Right cardiac atrium (tissue), 5 donors: ENCODE results near the gene WWP2. TPM values are rescaled to one million over a fixed set of nuclear protein-coding genes. Genes with fewer than 3 reads are reported as not detected.

Source experiments
- ATAC-seq, 2 donors: fragments of 200-7000 bp; cut with Tn5 transposase; one replicate each; pipeline versions ENCODE4 v1.8.0 to v1.9.1; 2020; ENCODE audit warnings: moderate library complexity in 2 of 2, mild to moderate bottlenecking in 1 of 2
- DNase-seq, 3 donors: peaks; one replicate each; pipeline ENCODE4 v3.0.0-alpha.2; 2020
- H3K27ac ChIP-seq: one replicate; pipeline ENCODE4 v1.5.1; 2013; ENCODE audit warnings: mild to moderate bottlenecking, low read length, control low read depth, moderate library complexity
- H3K27me3 ChIP-seq: one replicate; pipeline ENCODE4 v1.6.1; 2013; ENCODE audit not compliant: control insufficient read depth, insufficient read depth
- H3K4me1 ChIP-seq: one replicate; pipeline ENCODE4 v1.6.1; 2013; ENCODE audit warnings: low read length; ENCODE audit not compliant: control insufficient read depth, insufficient read depth
- H3K4me3 ChIP-seq: one replicate; pipeline ENCODE4 v1.5.1; 2013; ENCODE audit warnings: low read length, control low read depth
- H3K9me3 ChIP-seq: one replicate; pipeline ENCODE4 v1.6.1; 2013; ENCODE audit warnings: low read length; ENCODE audit not compliant: control insufficient read depth
- WGBS: extraction: QIAGEN DNeasy Blood & Tissue Kit; methylation state at CpG from one replicate; pipeline ENCODE4 v1.1.7; 2013; 5-methylcytosine and 5-hydroxymethylcytosine counted together
- intact Hi-C, 4 donors: fragments of 100-400 bp; cut with DNase I; formaldehyde crosslinking; loops; one replicate each; pipeline versions ENCODE4 v1.11.0 to v1.14.0; 2022 to 2023
- polyA plus RNA-seq: library from polyadenylated mRNA; stranded (reverse); fragments of 200-250 nt; gene quantifications from one replicate; pipeline ENCODE4 v1.2.3, GENCODE V29; 2013
- total RNA-seq, 4 donors: library from RNA; stranded (reverse); fragmentation: NEBNext Ultra II Directional; extraction: Animal tissue kit (Norgen Biotek cat#: 25700); gene quantifications; one replicate each; pipeline ENCODE4 v1.2.1, GENCODE V29; 2021
- donor health status: healthy with polysubstance abuse.
- donor health status: DM: no; HTN: yes; CAD: no.
- donor health status: DM: no; HTN: no; CAD: no.
- donor health status: DM: no; HTN: yes; CAD: no; lungs with severe emphysema.
- donor health status: DM: yes; HTN: yes; CAD: no.

The WWP2 gene
- total and polyA plus RNA-seq, 5 donors, result 11.0 to 24.6 (median 18.5) TPM

- Histone ChIP-seq H3K27me3 (no peaks in the 10 kb centered on the region), H3K9me3 (no peaks in the 10 kb centered on the region), H3K4me3 (no peak overlapping the region), H3K27ac (peak overlapping the region; percentile 61), H3K4me1 (peaks cover 10% of the 10 kb centered on the region)
- ATAC-seq, result peak; percentile 36 to 41
- intact Hi-C loops, result no loop called here
- DNase-seq, result no peak
- WGBS, result 53% methylated on average over 7 of the region's 7 CpGs
Observed at GRCh38 chr16:69833357-69834282, 71.5 kb downstream of the WWP2 start.

DNA sequence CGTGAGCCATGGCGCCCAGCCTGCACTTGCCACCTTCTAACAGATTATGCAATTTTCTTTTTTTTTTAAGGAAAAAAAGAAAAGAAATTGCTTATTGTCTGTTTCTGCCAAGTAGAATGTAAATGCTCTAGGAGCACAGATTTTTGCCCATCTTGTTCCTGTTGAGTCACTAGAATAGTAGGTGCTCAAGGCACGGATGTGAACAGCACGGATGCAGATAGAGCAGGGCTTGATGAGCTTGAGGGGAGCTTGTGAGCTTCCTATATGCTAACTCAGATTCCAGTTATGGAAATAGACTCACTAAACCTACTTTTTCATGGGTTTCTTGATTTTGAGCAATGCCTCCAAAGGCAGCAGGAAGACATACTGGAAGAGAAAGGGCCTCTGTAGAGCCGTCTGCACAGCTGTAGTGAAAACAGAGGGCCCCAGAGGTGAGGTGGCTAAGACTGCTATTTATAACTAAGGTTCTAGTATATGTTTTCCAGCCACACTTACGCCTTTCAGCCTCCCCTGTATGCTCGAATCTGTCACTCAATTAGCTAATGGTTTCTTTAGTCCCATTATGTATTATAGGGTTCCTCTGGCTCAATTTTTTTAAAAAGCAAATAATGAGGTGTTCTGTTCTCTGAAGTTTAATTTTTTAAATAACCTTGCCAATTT is 72.8 kb downstream of the WWP2 start:
- Histone ChIP-seq H3K27me3 (no peaks in the 10 kb centered on the region), H3K27ac (peak overlapping the region; percentile 17), H3K4me3 (no peak overlapping the region), H3K9me3 (no peaks in the 10 kb centered on the region), H3K4me1 (peaks cover 10% of the 10 kb centered on the region)
- ATAC-seq (no peak), DNase-seq (no peak)
- 77% methylated on average over 7 of the region's 7 CpGs for WGBS
- intact Hi-C loops, result no loop called here

- Histone ChIP-seq H3K27me3 (no peaks in the 10 kb centered on the region), H3K9me3 (no peaks in the 10 kb centered on the region), H3K27ac (no peak overlapping the region), H3K4me1 (peaks cover 10% of the 10 kb centered on the region), H3K4me3 (no peak overlapping the region)
- DNase-seq (no peak), ATAC-seq (no peak)
- intact Hi-C loops, result no loop called here
- 98% methylated on average over 1 of the region's 1 CpG for WGBS
Observed at GRCh38 chr16:69836257-69836656, 74.1 kb downstream of the WWP2 start.

- Histone ChIP-seq H3K9me3 (no peaks in the 10 kb centered on the region), H3K27me3 (no peaks in the 10 kb centered on the region), H3K27ac (no peak overlapping the region), H3K4me1 (peaks cover 12% of the 10 kb centered on the region), H3K4me3 (no peak overlapping the region)
- intact Hi-C loops, result no loop called here
- DNase-seq, result no peak
- WGBS, result 88% methylated on average over 5 of the region's 5 CpGs
- ATAC-seq, result no peak
Observed at GRCh38 chr16:69837380-69837779, 75.2 kb downstream of the WWP2 start.

DNA sequence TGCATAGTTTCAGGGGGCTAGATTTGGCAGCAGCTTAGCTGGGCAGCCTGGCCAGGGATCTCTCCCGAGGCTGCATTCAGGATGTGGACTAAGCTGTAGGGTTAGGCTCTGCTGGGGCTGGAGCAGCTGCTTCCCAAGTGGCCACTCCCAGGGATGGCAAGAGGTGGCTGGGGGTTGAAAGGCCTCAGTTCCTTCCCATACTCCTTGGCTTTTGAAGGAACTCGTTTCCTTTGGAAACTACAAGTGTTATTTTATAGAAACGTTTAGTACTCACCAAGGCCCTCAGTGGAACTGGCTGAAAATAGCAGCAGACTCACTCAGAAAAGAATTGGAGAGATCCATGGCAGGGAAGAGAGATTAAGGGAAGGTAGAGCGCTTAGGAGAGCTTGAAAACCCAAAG is 76.4 kb downstream of the WWP2 start:
- ATAC-seq (peak; percentile 73 to 91), DNase-seq (peak; percentile 52 to 72 (median 64))
- Histone ChIP-seq H3K4me3 (no peak overlapping the region), H3K9me3 (no peaks in the 10 kb centered on the region), H3K27me3 (no peaks in the 10 kb centered on the region), H3K27ac (peak overlapping the region; percentile 87), H3K4me1 (peaks cover 12% of the 10 kb centered on the region)
- WGBS, result 25% methylated on average over 4 of the region's 4 CpGs
- intact Hi-C loops, result no loop called here

DNA sequence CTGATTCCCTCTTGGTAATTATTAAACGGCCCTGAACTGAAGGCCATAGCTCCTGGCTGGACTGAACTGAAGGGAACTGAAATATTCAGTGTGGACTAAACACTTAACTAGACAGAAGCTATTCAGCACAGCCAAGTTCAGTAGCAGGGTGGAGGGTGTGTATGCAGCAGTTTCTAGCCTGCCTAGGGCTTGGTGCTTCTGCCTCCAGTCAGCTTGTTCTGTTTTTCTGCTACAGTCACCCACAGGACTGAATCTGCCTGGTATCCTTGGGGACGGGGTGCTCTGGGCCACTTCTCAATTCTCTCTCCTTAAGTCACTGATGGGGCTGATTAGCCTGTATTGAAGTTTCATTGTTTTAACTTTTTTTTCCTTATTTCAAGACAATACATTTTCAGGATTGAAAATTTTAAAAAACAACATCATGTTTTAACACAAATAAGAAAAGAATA is 77.1 kb downstream of the WWP2 start:
- no peaks in the 10 kb centered on the region for H3K27me3 ChIP-seq
- peak; percentile 56 to 74 for ATAC-seq
- no peak for DNase-seq
- peaks cover 6% of the 10 kb centered on the region for H3K4me1 ChIP-seq
- intact Hi-C loops, result no loop called here
- H3K9me3 ChIP-seq, result no peaks in the 10 kb centered on the region
- peak overlapping the region; percentile 83 for H3K27ac ChIP-seq
- no peak overlapping the region for H3K4me3 ChIP-seq
- 30% methylated on average over 2 of the region's 2 CpGs for WGBS

- WGBS, result 60% methylated on average over 10 of the region's 10 CpGs
- Histone ChIP-seq H3K4me1 (peaks cover 6% of the 10 kb centered on the region), H3K27me3 (no peaks in the 10 kb centered on the region), H3K27ac (peak overlapping the region; percentile 48), H3K9me3 (no peaks in the 10 kb centered on the region), H3K4me3 (no peak overlapping the region)
- intact Hi-C loops, result no loop called here
- ATAC-seq (peak; percentile 87 to 89), DNase-seq (peak in 2 of 3 donors; percentile 50 to 69)
Observed at GRCh38 chr16:69839798-69840409, 77.8 kb downstream of the WWP2 start.

DNA sequence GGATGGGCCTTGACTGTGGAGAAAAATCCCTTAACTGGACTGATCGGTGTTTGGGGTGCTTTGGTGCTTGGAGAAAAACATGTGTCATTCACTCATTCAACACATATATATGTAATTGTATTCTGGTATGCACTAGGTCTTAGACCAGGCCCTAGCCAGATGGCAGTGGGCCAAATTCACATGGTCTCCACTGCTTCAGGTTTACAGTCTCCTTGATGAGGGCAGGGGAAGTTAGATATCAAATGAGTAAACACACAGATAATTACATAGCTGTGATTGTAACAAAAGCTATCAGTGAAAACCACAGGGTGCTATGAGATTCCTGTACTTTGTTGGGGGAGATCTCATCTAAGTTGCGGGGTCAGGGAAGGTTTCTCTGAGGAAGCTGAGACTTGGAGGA is 78.8 kb downstream of the WWP2 start:
- Histone ChIP-seq H3K9me3 (no peaks in the 10 kb centered on the region), H3K4me1 (peaks cover 6% of the 10 kb centered on the region), H3K27ac (no peak overlapping the region), H3K27me3 (no peaks in the 10 kb centered on the region), H3K4me3 (no peak overlapping the region)
- intact Hi-C loops, result no loop called here
- WGBS, result 88% methylated on average over 2 of the region's 2 CpGs
- DNase-seq (no peak), ATAC-seq (peak in 1 of 2 donors; percentile 6)

DNA sequence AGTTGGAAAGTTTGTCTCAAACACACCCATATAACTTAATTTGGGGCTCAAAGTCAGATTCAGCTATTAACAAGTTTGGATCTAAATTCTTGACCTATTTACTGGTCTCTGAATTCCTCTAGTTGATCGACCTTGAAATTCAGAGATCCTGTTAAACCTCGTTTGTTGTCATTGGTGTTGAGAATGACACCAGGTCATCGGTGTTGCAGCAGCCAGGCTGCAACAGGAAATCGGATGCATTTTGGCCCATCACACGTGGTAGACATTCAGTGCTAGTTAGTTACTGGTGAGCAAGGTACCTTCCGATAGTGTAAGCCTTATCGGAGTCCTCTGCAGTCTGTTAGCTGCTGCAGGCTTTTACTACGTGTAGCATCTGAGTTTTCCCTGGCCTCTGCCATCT is 82.3 kb downstream of the WWP2 start:
- DNase-seq (no peak), ATAC-seq (no peak)
- H3K27ac ChIP-seq, result no peak overlapping the region
- 80% methylated on average over 8 of the region's 8 CpGs for WGBS
- H3K27me3 ChIP-seq, result no peaks in the 10 kb centered on the region
- intact Hi-C loops, result no loop called here
- no peak overlapping the region for H3K4me3 ChIP-seq
- H3K4me1 ChIP-seq, result peaks cover 5% of the 10 kb centered on the region
- H3K9me3 ChIP-seq, result no peaks in the 10 kb centered on the region

- no peaks in the 10 kb centered on the region for H3K27me3 ChIP-seq
- H3K27ac ChIP-seq, result no peak overlapping the region
- DNase-seq (no peak), ATAC-seq (no peak)
- peaks cover 5% of the 10 kb centered on the region for H3K4me1 ChIP-seq
- no peaks in the 10 kb centered on the region for H3K9me3 ChIP-seq
- H3K4me3 ChIP-seq, result no peak overlapping the region
- intact Hi-C loops, result no loop called here
- 89% methylated on average over 6 of the region's 6 CpGs for WGBS
Observed at GRCh38 chr16:69845181-69845580, 83.0 kb downstream of the WWP2 start.

DNA sequence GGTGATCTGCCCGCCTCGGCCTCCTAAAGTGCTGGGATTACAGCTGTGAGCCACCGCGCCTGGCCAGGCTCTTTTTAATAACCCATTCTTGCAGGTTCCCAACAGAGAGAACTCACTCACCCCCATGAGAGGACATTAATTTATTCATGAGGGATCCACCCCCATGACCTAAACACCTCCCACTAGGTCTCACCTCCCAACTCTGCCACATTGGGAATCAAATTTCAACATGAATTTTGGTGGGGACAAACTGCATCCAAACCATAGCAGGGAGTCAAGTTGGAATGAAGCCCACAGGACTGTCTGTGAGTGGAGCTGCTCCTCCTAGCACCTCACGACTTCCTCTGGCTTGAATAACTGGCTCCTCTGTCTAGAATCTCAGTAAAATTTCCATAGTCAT is 85.5 kb downstream of the WWP2 start:
- Histone ChIP-seq H3K4me3 (no peak overlapping the region), H3K9me3 (no peaks in the 10 kb centered on the region), H3K27me3 (no peaks in the 10 kb centered on the region), H3K27ac (no peak overlapping the region), H3K4me1 (peaks cover 3% of the 10 kb centered on the region)
- no peak for ATAC-seq
- intact Hi-C loops, result no loop called here
- DNase-seq, result no peak
- WGBS, result 83% methylated on average over 5 of the region's 5 CpGs
